Activated naive CD4-positive, alpha-beta T cell treated with anti-CD3 and anti-CD28 coated beads, Interleukin-2, amount 50 U/mL, for 24 hours (primary cell): ENCODE results near the gene GPSM1.
A peak's percentile ranks its signal among the peaks of the same experiment; 100 is the strongest.
"Not testable (repeated sequence)": the region's sequence is repeated elsewhere in the genome, so short reads cannot be mapped to it uniquely, and the experiment has no call there.

Source experiments
- H3K27ac Mint-ChIP-seq: one replicate; pipeline ENCODE4 v1.8.0; 2021; ENCODE audit warnings: mild to moderate bottlenecking, mixed read lengths
- H3K27me3 Mint-ChIP-seq: one replicate; pipeline ENCODE4 v1.8.0; 2021; ENCODE audit warnings: mixed read lengths
- H3K36me3 Mint-ChIP-seq: one replicate; pipeline ENCODE4 v1.8.0; 2021; ENCODE audit warnings: mixed read lengths
- H3K4me1 Mint-ChIP-seq: one replicate; pipeline ENCODE4 v1.8.0; 2021; ENCODE audit warnings: mixed read lengths
- H3K4me3 Mint-ChIP-seq: one replicate; pipeline ENCODE4 v1.8.0; 2021; ENCODE audit warnings: mild to moderate bottlenecking, mixed read lengths
- H3K9me3 Mint-ChIP-seq: one replicate; pipeline ENCODE4 v1.8.0; 2021; ENCODE audit warnings: mixed read lengths

The GPSM1 gene

DNA sequence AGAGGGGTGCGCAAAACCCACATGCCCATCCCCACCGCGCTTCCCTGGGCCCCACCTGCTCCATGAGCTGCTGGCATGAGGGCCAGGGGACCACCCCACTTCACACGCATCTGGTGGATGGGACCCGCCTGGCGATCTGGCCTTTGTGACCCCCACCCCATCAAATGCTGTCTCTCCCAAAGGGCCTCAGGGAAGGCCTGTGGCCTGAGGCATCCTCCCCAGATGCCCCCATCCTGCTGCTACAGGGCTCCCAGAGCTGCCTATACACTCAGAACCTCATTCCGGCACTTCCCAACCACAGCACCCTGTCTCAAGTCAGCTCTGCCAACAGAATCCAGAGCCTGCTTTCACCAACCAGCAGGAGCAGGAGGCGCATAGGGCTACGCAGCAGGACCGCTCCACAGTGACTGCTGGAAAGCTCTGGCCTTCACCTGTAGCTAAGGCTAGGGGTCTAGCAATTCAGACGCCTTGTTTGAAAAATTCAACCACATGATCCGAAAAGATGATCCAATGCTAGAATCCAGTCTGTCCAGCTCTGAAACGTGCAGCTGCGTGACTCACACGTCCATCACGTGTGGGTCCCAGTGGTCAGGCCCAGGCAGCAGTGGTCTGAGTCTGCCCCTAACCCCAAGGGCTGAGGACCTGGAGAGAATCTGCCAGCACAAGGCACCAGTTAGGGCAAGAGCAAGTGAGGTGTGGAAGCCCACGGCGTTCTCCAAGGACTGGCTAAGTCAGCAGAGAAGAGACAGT is 74.0 kb downstream of the GPSM1 start:
- no peaks in the 10 kb centered on the region for H3K27me3 Mint-ChIP-seq
- H3K36me3 Mint-ChIP-seq, result peaks cover 6% of the 10 kb centered on the region
- peak overlapping the region; percentile 91 for H3K27ac Mint-ChIP-seq
- H3K9me3 Mint-ChIP-seq, result no peaks in the 10 kb centered on the region
- H3K4me3 Mint-ChIP-seq, result peak overlapping the region; percentile 58
- H3K4me1 Mint-ChIP-seq, result peaks cover 60% of the 10 kb centered on the region

DNA sequence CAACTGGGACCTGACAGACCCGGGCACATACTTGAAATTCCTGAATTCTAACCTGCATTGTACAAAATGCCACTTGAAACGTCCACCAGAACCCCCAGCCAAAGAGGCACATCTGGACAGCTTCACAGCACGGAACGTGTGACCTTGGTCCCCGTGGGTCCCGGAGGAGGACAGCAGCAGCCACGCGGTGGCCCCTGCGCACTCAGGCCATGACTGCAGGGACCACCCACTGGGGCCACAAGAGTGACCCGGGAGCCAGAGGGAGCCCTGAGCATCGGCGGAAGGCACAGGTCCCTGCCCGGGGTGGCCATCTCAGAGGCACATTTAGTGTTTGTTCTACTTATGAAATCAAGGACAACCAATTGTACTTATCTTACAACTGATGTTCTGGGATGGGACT is 74.7 kb downstream of the GPSM1 start:
- H3K4me3 Mint-ChIP-seq, result no peak overlapping the region
- no peaks in the 10 kb centered on the region for H3K27me3 Mint-ChIP-seq
- no peaks in the 10 kb centered on the region for H3K9me3 Mint-ChIP-seq
- peaks cover 6% of the 10 kb centered on the region for H3K36me3 Mint-ChIP-seq
- H3K27ac Mint-ChIP-seq, result peak overlapping the region; percentile 89
- peaks cover 58% of the 10 kb centered on the region for H3K4me1 Mint-ChIP-seq

DNA sequence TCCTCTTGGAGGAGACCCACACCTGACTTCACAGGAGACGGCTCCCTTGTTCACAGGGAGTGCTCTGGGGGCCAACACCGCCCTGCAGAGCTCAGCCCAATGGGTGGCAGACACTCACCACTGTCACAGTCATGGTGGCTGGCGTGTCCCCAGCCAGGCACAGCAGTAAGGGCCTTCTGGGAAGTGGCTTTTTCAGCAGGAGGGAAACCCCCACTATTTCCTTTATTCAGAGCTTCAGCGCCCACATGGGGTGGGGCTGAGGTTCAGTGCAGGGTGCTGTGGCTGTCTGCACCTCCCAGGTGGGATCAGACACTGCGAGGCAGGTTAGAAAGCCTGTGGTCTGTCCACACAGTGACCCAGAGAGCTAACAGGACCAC is 76.2 kb downstream of the GPSM1 start:
- Mint-ChIP-seq H3K9me3 (no peaks in the 10 kb centered on the region), H3K36me3 (peaks cover 9% of the 10 kb centered on the region), H3K4me1 (peaks cover 63% of the 10 kb centered on the region), H3K27ac (peak overlapping the region; percentile 74), H3K27me3 (no peaks in the 10 kb centered on the region), H3K4me3 (peak overlapping the region; percentile 72)

DNA sequence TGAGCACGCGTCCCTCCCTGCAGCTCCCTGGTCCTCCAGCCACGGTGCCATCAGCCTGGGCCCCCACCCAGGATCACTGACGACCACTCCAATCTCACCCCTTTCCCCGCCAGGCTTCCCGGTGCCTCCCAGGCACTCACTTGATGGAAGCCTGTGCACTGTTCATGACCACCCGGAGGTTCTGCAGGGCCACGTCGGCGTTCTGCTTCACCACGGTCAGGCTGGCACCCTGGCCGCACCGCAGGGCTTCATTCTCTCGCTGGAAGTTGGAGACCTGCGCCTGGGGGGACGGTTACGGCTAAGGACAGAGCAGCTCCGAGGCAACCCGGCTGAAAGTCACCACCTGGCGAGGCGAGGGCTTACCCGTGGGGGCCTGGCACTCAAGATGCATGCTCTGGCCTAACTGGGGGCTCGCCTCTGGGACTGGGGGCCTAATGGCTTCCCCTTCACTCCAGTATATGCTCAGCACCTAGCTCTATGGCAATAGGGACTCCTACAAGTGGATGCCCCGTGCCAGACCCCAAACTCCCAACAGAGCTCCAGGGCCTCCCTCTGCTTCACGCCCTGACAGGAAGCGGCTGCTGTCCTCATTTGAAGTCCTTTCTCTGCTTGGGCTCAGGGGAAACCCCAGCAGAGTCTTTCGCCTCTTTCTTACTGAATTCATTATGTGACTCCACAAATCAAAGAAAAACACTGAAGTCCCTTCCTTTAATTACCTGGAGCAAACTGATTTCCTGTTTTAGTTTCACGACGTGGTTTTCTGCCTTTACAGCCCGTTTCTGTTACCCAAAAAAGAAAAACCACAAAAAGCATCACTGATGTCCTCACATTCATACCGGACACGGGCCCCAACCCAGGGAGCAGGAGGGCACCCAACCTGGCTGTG is 76.8 kb downstream of the GPSM1 start:
- Mint-ChIP-seq H3K9me3 (no peaks in the 10 kb centered on the region), H3K36me3 (peaks cover 11% of the 10 kb centered on the region), H3K27me3 (no peaks in the 10 kb centered on the region), H3K27ac (peak overlapping the region; percentile 92), H3K4me1 (peaks cover 63% of the 10 kb centered on the region), H3K4me3 (peak overlapping the region; percentile 72)

DNA sequence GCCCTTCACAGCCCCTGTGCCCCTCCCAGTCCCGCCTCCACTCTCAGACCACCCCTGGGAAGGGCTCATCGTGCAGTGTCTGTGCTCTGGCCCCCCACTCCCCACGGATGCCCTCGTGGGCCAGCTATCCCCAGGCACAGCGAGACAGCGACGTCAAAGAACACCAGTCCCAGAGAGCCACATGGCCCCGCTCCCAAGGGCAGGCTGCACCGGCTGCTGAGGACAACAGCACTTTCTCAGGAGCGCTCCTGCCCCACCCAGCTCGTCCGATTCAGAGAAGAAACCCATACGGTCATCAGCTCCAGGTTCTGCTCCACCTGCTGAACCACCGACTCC is 77.4 kb downstream of the GPSM1 start:
- Mint-ChIP-seq H3K36me3 (peaks cover 10% of the 10 kb centered on the region), H3K9me3 (no peaks in the 10 kb centered on the region), H3K27ac (peak overlapping the region; percentile 92), H3K4me3 (peak overlapping the region; percentile 72), H3K4me1 (peaks cover 67% of the 10 kb centered on the region), H3K27me3 (no peaks in the 10 kb centered on the region)

DNA sequence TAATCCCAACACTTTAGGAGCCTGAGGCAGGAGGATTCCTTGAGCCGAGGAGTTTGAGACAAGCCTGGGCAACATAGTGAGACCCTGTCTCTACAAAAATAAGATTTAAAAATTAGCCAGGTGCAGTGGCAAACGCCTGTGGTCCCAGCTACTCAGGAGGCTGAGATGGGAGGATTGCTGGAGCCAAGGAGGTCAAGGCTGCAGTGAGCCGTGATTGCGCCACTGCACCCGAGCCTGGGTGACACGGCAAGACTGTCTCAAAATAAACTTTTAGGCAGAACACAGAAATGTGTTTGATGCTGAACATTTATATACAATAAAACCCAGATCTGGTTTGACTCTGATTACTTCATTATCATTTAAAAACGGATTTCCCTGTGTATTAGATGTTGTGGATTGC is 78.1 kb downstream of the GPSM1 start:
- Mint-ChIP-seq H3K27ac (peak overlapping the region; percentile 8), H3K27me3 (no peaks in the 10 kb centered on the region), H3K4me3 (no peak overlapping the region), H3K9me3 (no peaks in the 10 kb centered on the region), H3K36me3 (peaks cover 10% of the 10 kb centered on the region), H3K4me1 (peaks cover 69% of the 10 kb centered on the region)

DNA sequence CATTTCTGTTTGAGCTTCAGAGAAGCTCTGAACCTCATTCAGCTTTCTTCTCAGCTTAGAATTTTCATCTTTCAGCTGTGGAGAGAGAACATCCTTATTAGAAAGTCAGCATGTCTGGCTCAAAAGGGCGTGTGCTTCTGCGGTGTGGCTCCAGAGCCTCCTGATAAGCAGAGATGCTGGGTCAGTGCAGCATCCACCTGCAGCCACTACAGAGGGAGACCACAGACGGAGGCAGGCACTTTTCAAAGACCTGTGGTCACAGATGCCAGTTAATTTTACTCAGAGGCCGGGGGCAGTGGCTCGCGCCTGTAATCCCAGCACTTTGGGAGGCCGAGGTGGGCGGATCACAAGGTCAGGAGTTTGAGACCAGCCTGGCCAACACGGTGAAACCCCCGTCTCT is 78.6 kb downstream of the GPSM1 start:
- not testable (repeated sequence) for H3K27me3 Mint-ChIP-seq, H3K9me3 Mint-ChIP-seq, H3K4me3 Mint-ChIP-seq
- H3K4me1 Mint-ChIP-seq, result peaks cover 66% of the 10 kb centered on the region
- peaks cover 10% of the 10 kb centered on the region for H3K36me3 Mint-ChIP-seq
- H3K27ac Mint-ChIP-seq, result peak overlapping the region; percentile 8

DNA sequence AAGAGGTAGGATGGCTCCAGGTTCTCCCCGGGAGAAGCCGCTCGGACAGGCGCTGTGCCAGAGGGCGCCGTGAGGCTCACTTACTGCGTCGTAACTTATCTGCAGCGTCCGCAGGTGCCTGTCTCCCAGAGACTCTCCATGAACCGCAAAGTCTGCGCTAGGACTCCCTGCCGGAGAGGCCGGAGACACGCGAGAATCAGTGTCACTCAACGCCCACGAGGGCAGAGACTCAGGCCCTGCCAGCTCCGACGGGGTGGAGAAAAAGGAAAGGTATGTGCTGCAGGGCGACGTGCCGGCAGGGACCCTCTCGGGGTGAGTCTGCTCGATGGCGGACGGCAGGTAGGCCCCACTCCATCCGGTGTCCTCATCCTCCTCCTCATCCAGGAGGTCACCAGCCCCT is 79.7 kb downstream of the GPSM1 start:
- peaks cover 70% of the 10 kb centered on the region for H3K4me1 Mint-ChIP-seq
- H3K4me3 Mint-ChIP-seq, H3K27me3 Mint-ChIP-seq, H3K27ac Mint-ChIP-seq, H3K9me3 Mint-ChIP-seq: not testable (repeated sequence)
- H3K36me3 Mint-ChIP-seq, result peaks cover 14% of the 10 kb centered on the region

DNA sequence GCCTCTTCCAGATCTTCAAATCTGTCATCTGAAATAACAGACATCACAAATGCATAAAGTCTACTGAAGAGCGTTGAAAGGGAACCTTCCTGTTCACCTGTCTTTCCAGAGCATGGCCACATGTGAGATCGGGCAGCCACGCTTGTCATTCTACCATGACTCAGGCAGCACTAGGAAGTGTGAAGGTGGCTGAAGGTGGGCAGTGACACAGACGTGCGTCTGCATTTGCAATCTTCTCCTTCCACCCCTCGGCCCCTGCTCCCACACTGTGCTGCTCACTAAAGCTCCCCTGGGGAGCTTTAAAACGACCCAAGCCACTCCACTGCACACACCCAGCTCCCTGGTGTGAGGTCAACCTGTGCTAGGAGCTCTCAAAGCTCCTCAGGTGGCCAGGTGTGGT is 80.6 kb downstream of the GPSM1 start:
- H3K27ac Mint-ChIP-seq, result peak overlapping the region; percentile 79

More for the DNA sequence above, 80.6 kb downstream of the GPSM1 start:
- peak overlapping the region; percentile 33 for H3K4me3 Mint-ChIP-seq
- H3K36me3 Mint-ChIP-seq, result peaks cover 14% of the 10 kb centered on the region
- H3K4me1 Mint-ChIP-seq, result peaks cover 70% of the 10 kb centered on the region
- H3K27me3 Mint-ChIP-seq, result no peaks in the 10 kb centered on the region
- no peaks in the 10 kb centered on the region for H3K9me3 Mint-ChIP-seq
